Glutamatergic neuron (in vitro differentiated cells): Measurements from ENCODE around the gene GKN1. TPM values are rescaled to one million over a fixed set of nuclear protein-coding genes. Genes with fewer than 3 reads are reported as not detected.

ENCODE experiments used
- DNase-seq: peaks from one replicate; pipeline ENCODE4 v3.0.0; 2022
- H3K27ac Mint-ChIP-seq: one replicate; pipeline ENCODE4 v1.8.0; 2020; ENCODE audit warnings: mild to moderate bottlenecking, mixed read lengths, inconsistent platforms; ENCODE audit not compliant: unreplicated experiment
- H3K27me3 Mint-ChIP-seq: one replicate; pipeline ENCODE4 v1.8.0; 2020; ENCODE audit warnings: mild to moderate bottlenecking, moderate library complexity, mixed read lengths, inconsistent platforms; ENCODE audit not compliant: unreplicated experiment
- H3K36me3 Mint-ChIP-seq: one replicate; pipeline ENCODE4 v1.8.0; 2020; ENCODE audit warnings: mild to moderate bottlenecking, mixed read lengths, inconsistent platforms; ENCODE audit not compliant: unreplicated experiment
- H3K4me1 Mint-ChIP-seq: one replicate; pipeline ENCODE4 v1.8.0; 2020; ENCODE audit warnings: mild to moderate bottlenecking, low read depth, mixed read lengths, inconsistent platforms; ENCODE audit not compliant: unreplicated experiment
- H3K4me3 Mint-ChIP-seq: one replicate; pipeline ENCODE4 v1.8.0; 2020; ENCODE audit warnings: mild to moderate bottlenecking, mixed read lengths, inconsistent platforms; ENCODE audit not compliant: unreplicated experiment
- H3K9me3 Mint-ChIP-seq: one replicate; pipeline ENCODE4 v1.8.0; 2020; ENCODE audit warnings: mild to moderate bottlenecking, moderate library complexity, mixed read lengths, inconsistent platforms; ENCODE audit not compliant: unreplicated experiment
- total RNA-seq: library from RNA; stranded (reverse); fragmentation: NEBNext Ultra II Directional; extraction: Animal tissue kit (Norgen Biotek cat#: 25700); gene quantifications from one replicate; pipeline ENCODE4 v1.2.1, GENCODE V29; 2021; ENCODE audit not compliant: unreplicated experiment
- TF ChIP-seq, protein P1 (sequence below): fragments of 200-600 bp; sonication (generic); IDR thresholded peaks from one replicate; pipeline ENCODE4 v1.5.0; 2021; ENCODE audit not compliant: partially characterized antibody, unreplicated experiment

The GKN1 gene
- total RNA-seq, 1 donor from 2014 or later = not detected

DNA sequence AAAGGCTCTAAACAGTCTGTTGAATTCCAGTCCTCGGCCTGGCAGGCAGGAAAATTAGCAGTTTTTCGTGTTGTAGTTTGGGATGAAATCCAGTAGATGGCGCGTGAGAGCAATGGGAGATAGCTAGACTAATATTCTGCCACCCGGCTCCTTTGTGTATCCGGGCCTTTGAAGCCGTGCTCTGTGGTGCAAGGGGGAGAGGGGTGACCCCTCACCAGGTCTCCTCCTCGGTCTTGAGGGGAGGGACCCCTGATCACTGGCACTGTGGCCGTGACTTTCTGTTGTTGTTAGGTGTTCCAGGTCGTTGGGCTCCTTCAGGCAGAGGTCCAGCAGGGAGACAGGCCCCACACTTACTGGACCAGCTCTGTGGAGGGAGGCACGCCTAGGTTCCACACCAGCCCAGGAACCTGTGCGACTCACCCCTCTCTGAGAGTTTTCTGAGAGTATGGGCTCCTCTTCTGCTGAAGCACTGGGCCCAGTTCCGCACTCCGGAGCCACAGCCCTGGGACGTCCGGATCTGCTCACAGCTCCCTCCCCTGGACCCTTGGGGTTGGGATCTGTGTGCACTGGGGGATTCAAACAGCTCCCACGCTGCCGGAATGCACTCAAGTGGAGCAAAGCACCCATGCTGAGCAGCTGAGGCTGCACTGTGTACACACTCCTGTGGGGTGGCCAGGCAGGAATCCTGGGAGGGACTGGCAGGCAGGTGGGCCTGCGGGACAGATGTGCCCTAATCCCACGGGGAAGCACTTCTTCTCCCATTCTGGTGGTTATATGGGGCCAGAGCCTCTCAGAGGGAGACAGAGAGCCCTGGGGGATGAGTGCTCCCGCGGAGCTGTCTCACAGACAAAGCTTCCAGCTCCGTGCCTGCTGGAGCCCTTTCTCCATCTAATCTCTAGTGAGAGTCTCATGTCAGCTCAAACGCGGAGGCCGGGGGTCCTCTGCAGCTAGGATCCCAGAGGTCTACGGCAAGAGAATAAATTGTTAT is 30.6 kb upstream of the GKN1 start:
- TF ChIP-seq, protein P1, sequence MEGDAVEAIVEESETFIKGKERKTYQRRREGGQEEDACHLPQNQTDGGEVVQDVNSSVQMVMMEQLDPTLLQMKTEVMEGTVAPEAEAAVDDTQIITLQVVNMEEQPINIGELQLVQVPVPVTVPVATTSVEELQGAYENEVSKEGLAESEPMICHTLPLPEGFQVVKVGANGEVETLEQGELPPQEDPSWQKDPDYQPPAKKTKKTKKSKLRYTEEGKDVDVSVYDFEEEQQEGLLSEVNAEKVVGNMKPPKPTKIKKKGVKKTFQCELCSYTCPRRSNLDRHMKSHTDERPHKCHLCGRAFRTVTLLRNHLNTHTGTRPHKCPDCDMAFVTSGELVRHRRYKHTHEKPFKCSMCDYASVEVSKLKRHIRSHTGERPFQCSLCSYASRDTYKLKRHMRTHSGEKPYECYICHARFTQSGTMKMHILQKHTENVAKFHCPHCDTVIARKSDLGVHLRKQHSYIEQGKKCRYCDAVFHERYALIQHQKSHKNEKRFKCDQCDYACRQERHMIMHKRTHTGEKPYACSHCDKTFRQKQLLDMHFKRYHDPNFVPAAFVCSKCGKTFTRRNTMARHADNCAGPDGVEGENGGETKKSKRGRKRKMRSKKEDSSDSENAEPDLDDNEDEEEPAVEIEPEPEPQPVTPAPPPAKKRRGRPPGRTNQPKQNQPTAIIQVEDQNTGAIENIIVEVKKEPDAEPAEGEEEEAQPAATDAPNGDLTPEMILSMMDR = peak; percentile 83

DNA sequence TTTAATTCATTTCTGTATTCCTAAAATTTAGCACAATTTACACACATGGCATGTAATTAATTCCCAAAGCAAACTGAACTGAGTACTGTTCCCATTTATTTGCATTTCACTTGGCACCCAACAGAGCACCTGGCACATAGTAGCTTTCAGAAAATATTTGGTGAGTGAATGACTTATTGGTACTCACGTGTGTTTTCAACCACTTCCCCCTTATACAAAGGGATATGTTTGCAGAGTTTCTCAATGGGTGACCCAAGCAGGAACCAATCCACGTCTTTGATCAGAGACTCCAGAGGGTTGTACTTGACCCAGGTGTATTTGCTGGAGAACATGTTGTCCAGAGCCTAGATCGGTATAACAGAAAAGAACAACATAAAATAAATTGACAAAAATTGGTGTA is 28.3 kb upstream of the GKN1 start:
- Mint-ChIP-seq H3K27me3 (peaks cover 10% of the 10 kb centered on the region), H3K27ac (no peak overlapping the region), H3K4me3 (no peak overlapping the region), H3K4me1 (peaks cover 12% of the 10 kb centered on the region), H3K36me3 (no peaks in the 10 kb centered on the region), H3K9me3 (peaks cover 2% of the 10 kb centered on the region)
- DNase-seq = no peak
- TF ChIP-seq, protein P1 = no peak

More for the DNA sequence above, 30.6 kb upstream of the GKN1 start:
- Mint-ChIP-seq H3K27me3 (peaks cover 10% of the 10 kb centered on the region), H3K36me3 (no peaks in the 10 kb centered on the region), H3K27ac (peak overlapping the region; percentile 62), H3K4me1 (peaks cover 12% of the 10 kb centered on the region), H3K9me3 (peaks cover 2% of the 10 kb centered on the region), H3K4me3 (peak overlapping the region; percentile 44)
- DNase-seq = peak; percentile 68

DNA sequence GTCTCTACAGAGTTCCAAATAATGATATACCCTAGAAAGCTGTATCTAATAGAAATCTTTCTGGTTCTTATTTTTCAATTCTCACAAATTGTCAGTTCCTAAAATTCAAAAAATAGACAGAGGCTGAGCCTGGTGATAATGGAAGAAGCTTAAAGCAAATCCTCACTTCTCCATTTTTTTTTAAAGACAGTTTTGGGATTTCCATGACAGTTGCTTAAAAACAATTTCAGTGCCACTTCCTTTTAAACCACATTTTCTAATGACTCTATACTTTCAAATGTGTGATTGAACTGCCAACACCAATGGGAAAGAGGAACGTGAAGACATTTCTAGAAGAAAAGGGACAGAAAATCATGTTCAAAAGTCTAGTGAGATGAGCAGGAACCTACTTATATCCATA is 25.7 kb upstream of the GKN1 start:
- DNase-seq = no peak
- peaks cover 5% of the 10 kb centered on the region for H3K27me3 Mint-ChIP-seq
- TF ChIP-seq, protein P1 = no peak
- peaks cover 2% of the 10 kb centered on the region for H3K9me3 Mint-ChIP-seq
- peaks cover 10% of the 10 kb centered on the region for H3K4me1 Mint-ChIP-seq
- H3K36me3 Mint-ChIP-seq = no peaks in the 10 kb centered on the region
- no peak overlapping the region for H3K4me3 Mint-ChIP-seq
- no peak overlapping the region for H3K27ac Mint-ChIP-seq

DNA sequence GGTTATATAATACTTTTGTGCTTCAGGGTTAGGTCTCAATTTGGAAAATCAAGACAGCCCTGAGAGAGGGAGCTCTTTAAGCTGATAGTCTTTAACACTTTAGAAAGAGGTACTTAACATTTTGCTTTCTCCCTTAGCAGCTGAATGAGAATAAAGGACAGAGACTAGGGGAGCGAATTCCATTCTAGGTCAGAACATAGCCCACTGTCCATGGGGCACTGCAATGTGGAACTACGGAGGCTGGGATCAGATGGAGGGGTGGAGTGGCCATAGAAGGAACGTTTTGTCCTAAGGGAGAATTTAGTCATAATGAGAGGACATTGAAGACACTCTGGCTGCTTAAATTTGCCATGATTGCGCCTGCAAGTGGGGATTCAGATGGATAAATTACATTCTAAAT is 22.5 kb upstream of the GKN1 start:
- H3K9me3 Mint-ChIP-seq = no peaks in the 10 kb centered on the region
- TF ChIP-seq, protein P1 = no peak
- no peaks in the 10 kb centered on the region for H3K36me3 Mint-ChIP-seq
- H3K27me3 Mint-ChIP-seq = peaks cover 2% of the 10 kb centered on the region
- DNase-seq = no peak
- no peaks in the 10 kb centered on the region for H3K4me1 Mint-ChIP-seq
- no peak overlapping the region for H3K4me3 Mint-ChIP-seq
- H3K27ac Mint-ChIP-seq = no peak overlapping the region
